ENCODE results near the gene KLHDC4. TPM values are rescaled to one million over a fixed set of nuclear protein-coding genes. Genes with fewer than 3 reads are reported as not detected.

Gene KLHDC4
- total and polyA plus RNA-seq, 10 of the 15 experiments (the other 5 are each of a cell fraction or from before 2014, with no cell fraction given), result 0.80 to 62.1 (median 32.8) TPM

- TF ChIP-seq ZNF622 (IDR thresholded peaks at IDR 0.05), result no peak
- TF ChIP-seq BCL11A (IDR thresholded peaks at IDR 0.05; ENCODE audit: low read depth, low read length), result 0 out of 2 replicates have a peak, but pooled peaks have one; percentile 9
- no peak for TF ChIP-seq E2F8 (IDR thresholded peaks at IDR 0.05; ENCODE audit: low read depth, partially characterized antibody)
- no peak for TF ChIP-seq ESRRA (IDR thresholded peaks at IDR 0.05; ENCODE audit: low read length)
- no peak for TF ChIP-seq FOS (IDR thresholded peaks at IDR 0.05; ENCODE audit: borderline replicate concordance, extremely low read depth, insufficient read length)
- TF ChIP-seq RELB (IDR thresholded peaks at IDR 0.05; ENCODE audit: low read depth), result no peak
- peak in 1 of 2 experiments; percentile 60; a peak in 1 of 4 replicates for TF ChIP-seq IKZF2 (IDR thresholded peaks at IDR 0.05)
- peak; percentile 36; the same call in 1 of the 2 replicates for TF ChIP-seq TCF3 (IDR thresholded peaks at IDR 0.05; ENCODE audit: borderline replicate concordance, insufficient read depth, low read depth, low read length)
- peak; percentile 87 for TF ChIP-seq SMARCA5 (IDR thresholded peaks at IDR 0.05)
- TF ChIP-seq CUX1 (IDR thresholded peaks at IDR 0.05; ENCODE audit: insufficient replicate concordance, low read depth, low read length), result no peak
- no peak for TF ChIP-seq HDAC6 (IDR thresholded peaks at IDR 0.05; ENCODE audit: unreplicated experiment)
- peak; percentile 78 for TF ChIP-seq DPF2 (IDR thresholded peaks at IDR 0.05)
- TF ChIP-seq MYB (IDR thresholded peaks at IDR 0.05; ENCODE audit: borderline replicate concordance, low read depth, low read length), result no peak
- TF ChIP-seq USF1 (IDR thresholded peaks at IDR 0.05; ENCODE audit: borderline replicate concordance, extremely low read length, insufficient read depth, low read depth, low read length), result no peak
- peak; percentile 100 for TF ChIP-seq RAD21 (IDR thresholded peaks at IDR 0.05; ENCODE audit: insufficient read depth, low read depth, low read length)
- TF ChIP-seq PKNOX1 (IDR thresholded peaks at IDR 0.05), result peak; percentile 68
Observed at GRCh38 chr16:87778830-87779579, 13.2 kb upstream of the KLHDC4 start (continued).

All from GM12878 (cell line).